NCI-H2196 (cell line): ENCODE results near the gene GUCA2A.

ENCODE experiments used
- DNase-seq: peaks from one replicate; lab custom pipeline; 2025; ENCODE audit not compliant: unreplicated experiment; lab: John Stamatoyannopoulos, UW

GUCA2A gene

GRCh38 chr1:42155362-42155761 is 9.2 kb downstream of the GUCA2A start:
- no peak for DNase-seq

- no peak for DNase-seq
Measured at GRCh38 chr1:42154685-42155084, 9.9 kb downstream of the GUCA2A start.

GRCh38 chr1:42153624-42154023 is 10.9 kb downstream of the GUCA2A start:
- no peak for DNase-seq

- DNase-seq, result no peak
Measured at GRCh38 chr1:42152907-42153600, 11.5 kb downstream of the GUCA2A start, which contains the start of gene GUCA2B. Gene GUCA2B (plus strand): TSS chr1:42153410. CDS start chr1:42153451, 41 bp downstream.

DNA sequence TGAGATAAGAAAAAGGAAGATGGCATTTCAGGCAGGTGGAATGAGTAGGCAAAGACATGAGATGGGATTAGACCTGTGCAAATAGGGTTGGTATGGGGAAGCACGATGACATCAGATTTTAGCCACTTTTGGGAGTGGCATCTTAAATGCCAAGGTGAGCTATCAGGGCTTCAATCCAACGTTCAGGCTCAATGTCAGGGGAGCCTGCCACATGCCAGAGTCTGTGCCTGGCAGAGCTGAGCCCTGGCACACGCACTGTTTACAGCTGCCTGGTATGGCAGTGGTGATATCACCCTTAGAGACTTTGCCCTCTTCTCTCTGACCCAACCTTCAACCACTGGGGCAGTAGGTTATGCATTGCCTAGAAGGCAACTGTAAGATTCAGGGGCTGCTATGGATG is 12.4 kb downstream of the GUCA2A start:
- peak; percentile 17 for DNase-seq

DNA sequence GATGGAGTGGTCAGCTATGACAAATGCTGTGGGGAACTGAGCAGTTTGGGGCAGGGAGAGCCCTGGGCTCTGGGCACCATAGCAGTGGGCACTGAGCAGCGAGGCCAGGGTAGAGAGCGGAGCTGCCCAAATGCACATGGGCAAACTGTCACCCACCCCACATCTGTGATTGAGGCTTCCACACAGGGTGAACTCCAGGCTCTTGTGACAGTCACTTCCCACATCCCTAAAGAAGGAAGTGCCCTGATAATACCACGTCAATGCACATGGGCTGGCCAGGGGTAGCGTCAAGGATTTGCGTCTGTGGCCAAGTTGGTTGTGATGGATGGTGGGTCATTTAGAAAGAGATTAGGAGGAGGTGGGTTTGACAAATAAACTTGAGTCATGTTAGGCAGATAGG is 13.9 kb downstream of the GUCA2A start:
- DNase-seq, result no peak

- no peak for DNase-seq
Measured at GRCh38 chr1:42148166-42148565, 16.4 kb downstream of the GUCA2A start.

DNA sequence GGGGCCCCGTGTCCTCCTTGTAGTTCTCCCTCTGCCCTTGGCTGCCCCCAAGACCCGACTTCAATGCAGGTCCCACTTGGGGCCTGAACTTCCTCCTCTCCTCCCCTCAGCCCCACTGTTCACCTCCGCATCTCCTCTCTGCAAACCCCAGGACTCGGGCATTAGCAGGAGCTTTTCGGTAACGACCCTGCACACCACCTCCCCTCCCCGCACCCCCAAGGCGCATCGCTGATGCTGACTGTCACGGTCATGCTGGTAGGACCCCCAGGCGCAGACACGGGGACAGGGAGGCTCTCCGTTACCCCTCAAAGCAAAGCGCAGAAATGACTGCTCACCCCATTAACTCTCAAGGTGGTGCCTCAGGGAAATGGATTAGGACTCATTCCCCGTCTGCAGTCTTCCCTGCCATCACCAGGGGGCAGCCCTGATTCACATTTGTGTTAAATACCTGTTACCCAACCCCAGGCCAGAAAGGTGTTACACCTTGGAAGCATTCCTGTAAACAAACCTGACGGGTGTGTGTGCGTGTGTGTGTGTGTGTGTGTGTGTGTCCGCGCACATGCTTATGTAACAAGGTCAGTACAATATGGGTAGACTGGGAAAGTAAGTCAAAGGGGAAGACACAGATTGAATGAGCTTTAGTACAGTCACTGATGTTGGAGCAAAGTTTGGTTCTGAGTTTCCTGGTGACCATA is 17.8 kb downstream of the GUCA2A start:
- DNase-seq, result peak; percentile 88

- no peak for DNase-seq
Measured at GRCh38 chr1:42145764-42146625, 18.6 kb downstream of the GUCA2A start.

DNA sequence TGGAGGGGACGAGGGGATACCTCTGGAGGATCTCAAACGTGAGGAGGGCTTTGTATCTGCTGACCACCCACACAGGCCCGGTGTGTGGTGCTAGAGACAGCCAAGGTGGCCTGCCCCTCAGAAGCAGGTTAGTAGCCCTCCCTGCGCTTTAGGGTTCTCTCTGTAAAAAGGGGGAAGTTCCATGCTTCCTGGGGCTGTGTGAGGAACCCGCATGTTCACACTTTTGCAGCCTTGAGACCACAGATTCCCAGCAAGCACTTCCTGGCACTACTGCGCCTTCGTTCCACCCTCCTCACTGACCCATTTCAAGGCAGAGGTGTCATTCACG is 19.2 kb downstream of the GUCA2A start:
- DNase-seq, result no peak

DNA sequence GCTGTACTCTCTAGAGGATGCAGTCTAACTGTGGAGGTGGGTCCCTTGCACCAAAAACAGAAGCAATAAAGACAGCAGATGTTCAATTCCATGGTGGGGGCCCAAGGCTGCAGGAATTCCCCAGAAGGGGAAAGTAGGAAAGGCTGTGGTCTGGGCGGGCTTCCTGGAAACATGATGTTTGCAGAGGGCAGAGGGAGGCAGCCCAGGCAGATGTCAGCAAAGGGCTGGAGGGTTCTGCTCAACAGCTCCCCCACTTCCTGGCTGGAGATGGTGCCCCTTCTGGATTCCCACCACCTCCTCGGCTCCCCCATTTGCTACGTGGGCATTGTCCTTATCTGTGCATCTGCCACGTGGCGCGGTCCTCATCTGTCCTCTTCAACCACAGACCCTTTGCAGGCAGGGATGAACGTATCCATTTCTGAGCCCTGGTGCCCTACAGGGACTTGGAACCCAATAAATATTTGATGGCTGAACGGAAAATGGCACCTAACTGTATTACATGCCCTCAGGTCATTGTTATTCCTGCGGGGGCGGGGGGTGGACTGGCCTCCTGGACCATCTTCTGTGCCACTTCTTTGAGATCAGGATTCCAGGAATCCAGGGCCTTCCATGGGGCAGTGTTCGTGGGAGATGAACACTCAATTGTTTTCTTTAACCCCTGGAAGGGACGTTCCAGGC is 19.7 kb downstream of the GUCA2A start:
- no peak for DNase-seq

DNA sequence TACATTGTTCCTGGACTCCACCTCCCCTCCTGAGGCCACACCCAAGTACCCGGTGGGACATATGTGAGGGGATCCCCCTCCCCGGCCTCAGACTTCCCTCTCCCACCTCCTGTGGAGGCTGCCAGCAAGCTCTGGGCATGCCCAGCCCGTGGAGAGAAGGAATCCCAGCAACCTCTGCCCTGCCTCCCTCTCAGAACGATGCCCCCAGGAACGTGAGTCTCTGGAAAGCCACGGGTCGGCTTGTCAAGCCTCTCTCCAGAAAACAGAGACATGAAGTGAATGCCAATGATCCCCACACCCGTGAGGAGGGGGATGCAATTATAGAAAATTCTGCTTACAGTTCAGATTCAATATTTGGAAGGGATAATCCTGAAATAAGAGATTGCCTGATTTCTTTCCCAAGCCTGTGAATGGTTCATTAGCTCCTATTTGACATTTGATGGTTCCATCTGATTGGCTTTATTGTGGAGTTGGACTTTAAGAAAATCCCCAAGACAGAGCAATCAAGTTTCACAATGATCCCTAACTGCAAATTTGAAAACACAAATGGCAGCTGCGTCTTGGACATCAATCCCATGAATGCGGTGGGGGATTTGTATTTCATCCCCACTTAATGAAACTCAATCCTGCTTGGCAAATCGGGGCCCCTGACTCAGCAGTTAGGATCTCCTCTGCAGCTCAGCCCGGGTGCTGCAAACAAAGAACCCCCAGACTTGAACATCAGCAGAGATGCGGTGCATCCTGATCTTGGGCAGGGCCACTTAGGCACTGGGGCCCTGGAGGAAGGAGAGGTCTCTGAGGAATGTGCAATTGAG is 20.4 kb downstream of the GUCA2A start:
- DNase-seq, result no peak

DNA sequence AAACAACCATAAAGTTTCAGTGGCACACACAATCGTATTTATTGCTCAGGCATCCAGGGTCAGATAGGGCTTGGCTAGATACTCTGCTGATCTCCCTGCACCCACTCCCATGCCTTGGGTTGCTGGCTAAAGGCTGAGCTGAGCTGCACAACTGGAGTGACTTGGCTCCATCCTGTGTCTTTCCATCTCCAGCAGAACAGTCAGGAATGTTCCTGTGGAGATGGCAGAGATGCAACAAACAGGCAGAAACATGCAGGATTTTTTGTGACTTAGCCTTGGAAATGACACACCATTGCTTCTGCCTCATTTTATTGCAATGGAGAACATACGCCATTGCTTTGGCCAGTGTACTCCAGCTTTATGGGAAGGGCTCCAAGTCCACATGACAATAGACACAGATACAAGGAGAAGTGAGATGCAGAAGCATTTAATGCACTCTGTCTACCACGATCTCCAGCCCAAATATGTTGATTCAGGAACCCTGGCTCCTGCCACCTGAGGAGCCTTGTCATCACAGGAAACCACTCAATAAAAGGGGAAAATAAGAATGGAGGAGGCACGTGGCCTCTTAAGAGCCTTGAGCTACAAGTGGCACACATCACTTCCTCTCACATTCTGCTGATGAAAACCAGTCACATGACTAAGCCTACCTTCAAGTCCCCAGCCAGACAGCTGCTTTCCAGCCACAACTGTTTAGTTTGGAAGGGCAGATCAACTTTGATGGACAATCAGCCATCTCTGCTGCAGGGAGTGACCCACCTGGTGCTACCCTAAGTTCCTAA is 21.5 kb downstream of the GUCA2A start:
- peak; percentile 75 for DNase-seq

GRCh38 chr1:42141978-42142377 is 22.6 kb downstream of the GUCA2A start:
- DNase-seq, result no peak

- DNase-seq, result no peak
Measured at GRCh38 chr1:42140191-42140590, 24.4 kb downstream of the GUCA2A start.

DNA sequence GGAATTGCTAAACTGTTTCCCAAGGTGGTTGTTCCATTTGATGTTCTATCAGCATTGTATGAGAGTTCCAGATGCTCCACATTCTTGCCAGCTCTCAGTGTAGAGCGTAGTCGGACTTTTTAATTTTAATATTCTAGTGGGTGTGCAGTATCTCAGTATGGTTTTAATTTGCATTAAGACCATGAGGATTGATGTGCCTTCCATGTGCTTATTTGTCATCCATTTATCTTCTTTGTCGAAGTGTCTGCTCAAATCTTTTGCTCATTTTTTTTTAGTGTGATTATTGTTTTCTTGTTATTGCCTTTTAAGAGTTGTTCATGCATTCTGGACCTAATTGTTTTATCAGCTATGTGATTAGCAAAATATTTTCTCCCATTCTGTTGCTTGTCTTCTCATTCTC is 25.1 kb downstream of the GUCA2A start:
- no peak for DNase-seq

DNA sequence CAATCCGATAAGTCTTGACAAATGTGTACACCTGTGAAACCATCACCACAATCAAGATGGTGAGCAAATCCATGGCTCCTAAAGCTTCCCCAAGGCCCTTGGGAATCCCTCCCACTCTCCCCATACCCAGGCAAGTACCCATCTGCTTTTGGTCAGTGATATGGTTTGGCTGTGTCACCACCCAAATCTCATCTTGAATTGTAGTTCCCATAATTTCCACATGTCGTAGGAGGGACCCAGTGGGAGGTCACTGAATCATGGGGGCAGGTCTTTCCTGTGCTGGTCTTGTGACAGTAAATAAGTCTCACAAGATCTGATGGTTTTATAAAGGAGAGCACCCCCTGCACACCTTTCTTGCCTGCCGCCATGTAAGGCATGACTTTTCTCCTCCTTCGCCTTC is 26.0 kb downstream of the GUCA2A start:
- DNase-seq, result no peak

GRCh38 chr1:42137766-42138165 is 26.8 kb downstream of the GUCA2A start:
- DNase-seq, result no peak

- no peak for DNase-seq
Measured at GRCh38 chr1:42136466-42136865, 28.1 kb downstream of the GUCA2A start.

DNA sequence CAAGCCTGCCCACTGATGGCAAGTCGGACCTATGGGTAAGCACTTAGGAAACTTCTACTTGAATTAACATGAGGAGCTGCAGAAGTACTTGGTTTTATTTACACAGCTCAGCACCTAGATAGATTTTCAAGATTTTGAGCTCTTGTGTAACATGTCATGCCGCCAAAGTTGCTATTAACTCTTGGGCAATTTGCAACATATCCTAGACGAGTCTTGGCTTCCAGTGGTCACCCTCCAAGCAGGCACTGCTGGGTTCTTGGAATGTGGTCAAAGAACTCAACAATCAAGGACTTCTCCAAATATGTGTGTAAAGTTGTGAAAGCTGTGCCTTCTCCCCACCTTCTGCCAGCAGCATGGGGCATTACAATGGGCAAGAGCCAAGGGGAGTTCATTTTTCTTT is 29.1 kb downstream of the GUCA2A start:
- DNase-seq, result no peak
